Astrocyte (in vitro differentiated cells and primary cell): ENCODE data around the gene SELL.

Experiments
- EZH2 ChIP-seq: IDR thresholded peaks from 2 replicates; pipeline ENCODE4 v1.6.1; 2012; ENCODE audit warnings: mild to moderate bottlenecking, low read length, inconsistent platforms; ENCODE audit not compliant: insufficient read depth
- TF ChIP-seq, protein P1 (sequence below): IDR thresholded peaks from 2 replicates; pipeline ENCODE4 v1.5.1; 2011; ENCODE audit warnings: low read depth, mild to moderate bottlenecking, inconsistent platforms, low read length, moderate library complexity; ENCODE audit not compliant: insufficient read depth

DNA sequence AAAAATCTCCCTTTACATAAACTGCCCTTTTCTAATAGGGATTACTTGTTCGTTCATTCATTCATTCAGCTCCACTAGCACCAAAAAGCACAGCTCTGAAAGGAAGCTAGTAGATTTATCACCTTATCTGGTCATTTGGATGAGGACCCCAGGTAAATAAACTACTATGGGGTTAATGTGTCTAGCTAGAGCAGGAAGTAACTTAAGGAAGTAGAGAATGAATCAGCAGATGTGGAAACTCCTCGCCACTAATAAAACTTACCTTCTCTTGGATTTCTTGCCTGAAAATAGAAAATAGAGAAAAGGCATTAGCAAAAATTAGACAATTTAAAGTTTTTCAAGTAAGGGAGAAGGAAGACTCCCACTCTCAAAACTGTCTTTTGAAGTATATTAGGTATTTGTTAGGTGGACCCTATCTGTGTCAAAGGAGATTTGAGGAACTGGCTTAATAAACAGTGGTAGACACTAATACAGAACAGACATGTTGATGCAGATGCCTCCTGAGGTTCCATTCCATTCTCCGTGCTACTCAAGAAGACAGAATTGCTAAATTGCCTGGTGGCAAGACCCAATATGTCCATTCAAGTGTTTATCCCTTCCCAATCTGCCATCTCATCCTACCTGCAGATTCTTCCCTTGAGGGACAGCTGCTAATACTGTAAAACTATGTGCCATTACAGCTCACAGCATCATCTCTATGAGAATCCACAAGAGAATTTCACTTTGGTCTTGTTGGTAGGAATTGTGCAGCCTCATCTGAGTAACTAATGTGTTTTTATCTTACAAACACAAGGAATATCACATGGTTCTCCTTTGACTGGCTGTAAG is 14.9 kb downstream of the SELL start:
- TF ChIP-seq, protein P1, sequence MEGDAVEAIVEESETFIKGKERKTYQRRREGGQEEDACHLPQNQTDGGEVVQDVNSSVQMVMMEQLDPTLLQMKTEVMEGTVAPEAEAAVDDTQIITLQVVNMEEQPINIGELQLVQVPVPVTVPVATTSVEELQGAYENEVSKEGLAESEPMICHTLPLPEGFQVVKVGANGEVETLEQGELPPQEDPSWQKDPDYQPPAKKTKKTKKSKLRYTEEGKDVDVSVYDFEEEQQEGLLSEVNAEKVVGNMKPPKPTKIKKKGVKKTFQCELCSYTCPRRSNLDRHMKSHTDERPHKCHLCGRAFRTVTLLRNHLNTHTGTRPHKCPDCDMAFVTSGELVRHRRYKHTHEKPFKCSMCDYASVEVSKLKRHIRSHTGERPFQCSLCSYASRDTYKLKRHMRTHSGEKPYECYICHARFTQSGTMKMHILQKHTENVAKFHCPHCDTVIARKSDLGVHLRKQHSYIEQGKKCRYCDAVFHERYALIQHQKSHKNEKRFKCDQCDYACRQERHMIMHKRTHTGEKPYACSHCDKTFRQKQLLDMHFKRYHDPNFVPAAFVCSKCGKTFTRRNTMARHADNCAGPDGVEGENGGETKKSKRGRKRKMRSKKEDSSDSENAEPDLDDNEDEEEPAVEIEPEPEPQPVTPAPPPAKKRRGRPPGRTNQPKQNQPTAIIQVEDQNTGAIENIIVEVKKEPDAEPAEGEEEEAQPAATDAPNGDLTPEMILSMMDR, result no peak
- TF ChIP-seq EZH2, result no peak
